Activated CD4-positive, alpha-beta T cell treated with anti-CD3 and anti-CD28 coated beads, Interleukin-2, amount 10 ng/mL, durations not matched to agents 24 days and 14 days (primary cell): ENCODE data around the gene CDO1. TPM values are rescaled to one million over a fixed set of nuclear protein-coding genes. Genes with fewer than 3 reads are reported as not detected.

Experiments
- DNase-seq: peaks from one replicate; pipeline ENCODE4 v3.0.0; 2022
- H3K27ac Mint-ChIP-seq: one replicate; pipeline ENCODE4 v1.8.0; 2022; ENCODE audit warnings: mild to moderate bottlenecking, mixed read lengths
- H3K27me3 Mint-ChIP-seq: one replicate; pipeline ENCODE4 v1.8.0; 2022; ENCODE audit warnings: mixed read lengths
- H3K36me3 Mint-ChIP-seq: one replicate; pipeline ENCODE4 v1.8.0; 2022; ENCODE audit warnings: low read depth, mild to moderate bottlenecking, mixed read lengths
- H3K4me1 Mint-ChIP-seq: one replicate; pipeline ENCODE4 v1.8.0; 2021; ENCODE audit warnings: mixed read lengths
- H3K4me3 Mint-ChIP-seq: one replicate; pipeline ENCODE4 v1.8.0; 2022; ENCODE audit warnings: mild to moderate bottlenecking, moderate library complexity, mixed read lengths
- H3K9me3 Mint-ChIP-seq: one replicate; pipeline ENCODE4 v1.8.0; 2021; ENCODE audit warnings: mixed read lengths
- intact Hi-C: fragments of 100-400 bp; cut with micrococcal nuclease; formaldehyde crosslinking; loops from one replicate; pipeline ENCODE4 v1.15.1; 2023
- total RNA-seq: library from RNA; stranded (reverse); gene quantifications from 2 replicates; pipeline ENCODE4 v1.2.3, GENCODE V29; 2022

The CDO1 gene
- 0.45 and 0.82 TPM in 2 replicates for total RNA-seq

DNA sequence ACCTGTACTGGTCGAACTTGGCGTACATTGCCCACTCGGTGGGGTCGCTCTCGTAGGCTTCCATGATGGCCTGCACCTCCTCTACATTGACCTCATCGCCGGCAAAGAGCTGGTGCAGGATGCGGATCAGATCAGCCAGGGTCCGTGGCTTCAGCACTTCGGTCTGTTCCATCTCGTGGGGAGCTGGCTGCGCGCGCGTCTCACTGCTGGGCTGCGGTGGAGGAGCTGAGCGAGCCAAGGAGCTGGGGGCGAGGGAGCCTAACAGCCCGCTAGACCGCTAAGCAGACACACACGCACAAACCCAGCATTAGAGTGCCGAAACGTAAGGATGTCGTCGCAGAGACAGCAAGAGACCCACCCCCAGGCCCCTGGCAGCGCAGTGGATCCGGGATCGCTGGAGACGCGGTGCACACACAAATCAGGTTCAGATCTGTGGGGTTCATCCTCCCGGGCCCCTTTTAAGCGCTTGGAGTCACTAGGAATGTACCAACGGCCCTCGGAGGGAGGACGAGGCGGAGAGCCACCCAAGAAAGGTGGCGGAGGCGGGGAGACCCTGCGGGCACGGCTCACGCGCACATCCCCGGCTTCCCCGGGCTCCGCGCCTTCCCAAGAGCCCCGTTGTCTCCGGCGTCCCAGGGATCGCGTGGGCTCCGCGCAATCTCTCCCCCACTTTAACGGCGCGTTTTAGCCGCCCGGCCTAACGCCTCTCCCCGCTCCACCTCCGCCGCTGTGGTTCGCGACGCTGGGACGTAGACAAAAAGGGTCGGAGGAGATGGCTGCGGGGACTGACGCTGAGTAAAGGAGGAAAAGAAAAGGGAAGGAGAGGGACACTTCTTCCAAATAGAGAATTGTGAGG is at the start of gene CDO1:
Gene CDO1, minus strand, starts transcription at position 434 of the 856 bp plus-strand sequence. Its CDS starts 262 bp downstream, at position 172.
- Mint-ChIP-seq H3K4me3 (peak within 1 kb of the TSS; percentile 78), H3K36me3 (no peaks in the 10 kb centered on the region), H3K27me3 (peaks cover 75% of the 10 kb centered on the region), H3K4me1 (peaks cover 22% of the 10 kb centered on the region), H3K27ac (no peak within 1 kb of the TSS), H3K9me3 (no peaks in the 10 kb centered on the region)
- DNase-seq = peak; percentile 77
- intact Hi-C loops = loop anchor here (2.0 to 10.0 kb wide), 3 partner anchors 146 to 758 kb away; partner anchors contain the start of genes LVRN and SEMA6A

GRCh38 chr5:115859378-115859777 is 42.9 kb upstream of the CDO1 start:
- Mint-ChIP-seq H3K9me3 (no peaks in the 10 kb centered on the region), H3K27ac (no peak overlapping the region), H3K4me3 (no peak overlapping the region), H3K36me3 (no peaks in the 10 kb centered on the region), H3K27me3 (no peaks in the 10 kb centered on the region), H3K4me1 (peaks cover 5% of the 10 kb centered on the region)
- intact Hi-C loops = no loop called here
- DNase-seq = no peak

GRCh38 chr5:115858396-115858795 is 41.9 kb upstream of the CDO1 start:
- H3K27ac Mint-ChIP-seq = no peak overlapping the region
- no peak for DNase-seq
- H3K4me3 Mint-ChIP-seq = no peak overlapping the region
- H3K4me1 Mint-ChIP-seq = peaks cover 5% of the 10 kb centered on the region
- intact Hi-C loops = no loop called here
- peaks cover 7% of the 10 kb centered on the region for H3K9me3 Mint-ChIP-seq
- H3K36me3 Mint-ChIP-seq = peaks cover 6% of the 10 kb centered on the region
- no peaks in the 10 kb centered on the region for H3K27me3 Mint-ChIP-seq

GRCh38 chr5:115857626-115858349 is 41.3 kb upstream of the CDO1 start:
- H3K4me3 Mint-ChIP-seq = no peak overlapping the region
- H3K36me3 Mint-ChIP-seq = peaks cover 7% of the 10 kb centered on the region
- peaks cover 10% of the 10 kb centered on the region for H3K9me3 Mint-ChIP-seq
- no peak for DNase-seq
- intact Hi-C loops = no loop called here
- no peak overlapping the region for H3K27ac Mint-ChIP-seq
- H3K27me3 Mint-ChIP-seq = no peaks in the 10 kb centered on the region
- H3K4me1 Mint-ChIP-seq = peaks cover 8% of the 10 kb centered on the region

GRCh38 chr5:115857057-115857479 is 40.6 kb upstream of the CDO1 start:
- Mint-ChIP-seq H3K27ac (no peak overlapping the region), H3K4me3 (no peak overlapping the region), H3K9me3 (peaks cover 10% of the 10 kb centered on the region), H3K27me3 (no peaks in the 10 kb centered on the region), H3K4me1 (peaks cover 8% of the 10 kb centered on the region), H3K36me3 (peaks cover 7% of the 10 kb centered on the region)
- intact Hi-C loops = no loop called here
- no peak for DNase-seq

DNA sequence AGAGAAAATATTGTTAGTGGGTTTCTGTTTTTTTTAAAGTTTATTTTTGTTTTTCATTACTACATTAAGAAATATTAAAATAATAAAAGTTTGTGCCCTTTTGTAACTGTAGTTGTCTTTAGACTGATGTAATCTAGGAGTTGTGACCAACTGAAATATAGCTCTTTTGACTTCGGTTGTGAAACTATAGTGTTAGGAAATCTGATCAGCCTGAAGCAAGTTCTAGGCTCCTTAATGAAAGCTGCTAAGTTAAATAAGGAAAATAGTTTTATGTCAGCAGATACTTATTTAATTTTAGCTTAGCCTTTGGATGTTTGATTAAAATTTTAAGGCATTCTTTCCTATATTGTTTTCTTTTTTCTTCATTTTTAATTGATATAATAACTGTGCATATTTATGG is 39.5 kb upstream of the CDO1 start:
- intact Hi-C loops = no loop called here
- Mint-ChIP-seq H3K27ac (no peak overlapping the region), H3K36me3 (peaks cover 7% of the 10 kb centered on the region), H3K4me1 (peaks cover 8% of the 10 kb centered on the region), H3K9me3 (peaks cover 10% of the 10 kb centered on the region), H3K4me3 (no peak overlapping the region), H3K27me3 (no peaks in the 10 kb centered on the region)
- DNase-seq = no peak

GRCh38 chr5:115854139-115854538 is 37.7 kb upstream of the CDO1 start:
- Mint-ChIP-seq H3K27ac (no peak overlapping the region), H3K9me3 (peaks cover 10% of the 10 kb centered on the region), H3K4me1 (peaks cover 15% of the 10 kb centered on the region), H3K27me3 (no peaks in the 10 kb centered on the region), H3K36me3 (peaks cover 7% of the 10 kb centered on the region), H3K4me3 (no peak overlapping the region)
- intact Hi-C loops = no loop called here
- no peak for DNase-seq

DNA sequence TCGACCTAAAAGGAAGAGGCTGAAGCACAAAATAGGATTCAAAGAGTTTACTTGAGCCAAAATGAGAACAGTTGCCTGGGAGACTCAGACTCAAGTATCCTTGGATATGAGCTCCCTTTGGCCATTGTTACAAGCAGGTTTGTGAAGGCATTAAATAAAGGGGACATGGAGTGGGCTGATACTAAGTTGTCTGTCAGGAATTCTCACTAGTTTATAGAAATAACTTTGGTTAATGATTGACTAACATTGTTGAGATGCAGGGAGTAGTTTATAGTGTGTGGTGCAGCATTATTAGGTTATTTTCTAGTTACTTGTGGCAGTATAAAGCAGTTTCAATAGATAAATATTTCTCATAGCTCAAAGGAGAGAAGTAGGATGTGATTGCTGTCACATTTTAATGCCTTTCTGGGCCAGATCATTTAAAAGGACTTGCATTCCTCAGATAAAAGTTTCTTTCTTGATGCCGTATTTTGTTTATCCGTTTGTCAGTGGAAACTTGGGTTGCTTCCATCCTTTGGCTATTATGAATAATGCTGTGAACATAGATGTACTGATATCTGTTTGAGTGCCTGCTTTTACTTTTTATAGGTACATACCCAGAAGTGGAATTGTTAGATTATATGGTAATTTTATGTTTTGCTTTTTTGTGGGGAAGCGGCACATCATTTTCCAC is 34.4 kb upstream of the CDO1 start:
- H3K4me3 Mint-ChIP-seq = no peak overlapping the region
- peaks cover 7% of the 10 kb centered on the region for H3K36me3 Mint-ChIP-seq
- no peak overlapping the region for H3K27ac Mint-ChIP-seq
- intact Hi-C loops = no loop called here
- H3K4me1 Mint-ChIP-seq = peaks cover 11% of the 10 kb centered on the region
- no peak for DNase-seq
- no peaks in the 10 kb centered on the region for H3K27me3 Mint-ChIP-seq
- H3K9me3 Mint-ChIP-seq = peaks cover 10% of the 10 kb centered on the region

DNA sequence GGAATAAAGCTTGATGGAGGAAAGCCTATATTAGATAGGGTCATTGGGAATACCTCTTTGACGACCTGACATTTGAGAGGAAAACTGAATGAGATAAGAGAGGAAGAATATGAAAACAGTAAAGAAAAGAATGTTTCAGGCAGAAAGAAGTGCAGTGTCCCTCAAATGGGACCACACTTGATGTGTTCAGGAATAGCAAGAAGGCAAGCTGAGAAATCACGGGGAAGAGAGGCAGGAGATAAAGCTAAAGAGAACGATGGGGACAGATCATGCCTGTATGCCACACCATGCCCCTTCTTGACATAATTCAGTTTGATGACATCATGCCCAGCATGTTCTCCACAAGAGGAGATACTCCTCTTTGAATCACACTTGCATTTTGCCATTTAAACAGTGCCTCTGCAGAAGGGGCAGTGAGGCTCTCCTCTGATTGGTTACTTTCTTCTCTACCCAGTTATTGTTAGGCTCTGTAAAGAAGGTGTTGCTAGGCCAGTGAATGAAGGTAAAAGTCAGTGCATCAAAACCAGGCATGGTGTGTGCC is 32.9 kb upstream of the CDO1 start:
- no peak overlapping the region for H3K4me3 Mint-ChIP-seq
- peaks cover 10% of the 10 kb centered on the region for H3K9me3 Mint-ChIP-seq
- no peak for DNase-seq
- H3K4me1 Mint-ChIP-seq = peaks cover 18% of the 10 kb centered on the region
- intact Hi-C loops = loop anchor here (10.0 kb wide), 1 partner anchor 675 kb away; no protein-coding TSS in a partner anchor
- H3K27me3 Mint-ChIP-seq = peaks cover 2% of the 10 kb centered on the region
- H3K36me3 Mint-ChIP-seq = peaks cover 7% of the 10 kb centered on the region
- no peak overlapping the region for H3K27ac Mint-ChIP-seq

GRCh38 chr5:115847290-115847689 is 30.8 kb upstream of the CDO1 start:
- H3K36me3 Mint-ChIP-seq = no peaks in the 10 kb centered on the region
- peaks cover 9% of the 10 kb centered on the region for H3K27me3 Mint-ChIP-seq
- no peak overlapping the region for H3K4me3 Mint-ChIP-seq
- H3K9me3 Mint-ChIP-seq = no peaks in the 10 kb centered on the region
- intact Hi-C loops = loop anchor here (10.0 kb wide), 1 partner anchor 672 kb away; no protein-coding TSS in a partner anchor
- DNase-seq = no peak
- H3K4me1 Mint-ChIP-seq = peaks cover 31% of the 10 kb centered on the region
- no peak overlapping the region for H3K27ac Mint-ChIP-seq

DNA sequence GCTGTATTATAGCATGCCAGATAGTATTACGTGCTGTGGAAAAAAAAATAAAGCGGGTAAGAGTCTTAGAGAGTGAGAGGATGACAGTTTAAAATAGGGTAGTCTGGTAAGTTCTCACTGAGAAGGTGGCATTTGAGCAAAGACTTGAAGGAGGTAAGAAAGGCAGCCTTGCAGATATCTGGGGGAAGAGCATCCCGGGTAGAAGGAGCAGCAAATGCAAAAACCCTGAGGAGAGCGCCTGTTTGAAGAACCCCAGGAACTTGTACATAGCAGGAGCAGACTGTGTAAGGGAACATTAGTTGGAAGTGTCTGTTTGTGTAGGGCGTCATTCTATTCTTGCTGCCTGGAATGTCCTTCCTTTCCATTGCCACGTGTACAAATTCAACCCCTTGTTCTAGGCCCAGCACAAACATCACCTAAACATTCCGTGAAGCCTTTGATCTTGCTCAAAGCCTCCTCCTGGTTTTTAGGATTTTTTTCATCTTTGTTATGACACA is 27.9 kb upstream of the CDO1 start:
- Mint-ChIP-seq H3K36me3 (peaks cover 7% of the 10 kb centered on the region), H3K27me3 (peaks cover 9% of the 10 kb centered on the region), H3K4me1 (peaks cover 39% of the 10 kb centered on the region), H3K4me3 (no peak overlapping the region), H3K9me3 (no peaks in the 10 kb centered on the region), H3K27ac (no peak overlapping the region)
- intact Hi-C loops = loop anchor here (5.0 to 10.0 kb wide), 3 partner anchors 547 to 670 kb away; partner anchors contain the start of gene CCDC112
- no peak for DNase-seq

DNA sequence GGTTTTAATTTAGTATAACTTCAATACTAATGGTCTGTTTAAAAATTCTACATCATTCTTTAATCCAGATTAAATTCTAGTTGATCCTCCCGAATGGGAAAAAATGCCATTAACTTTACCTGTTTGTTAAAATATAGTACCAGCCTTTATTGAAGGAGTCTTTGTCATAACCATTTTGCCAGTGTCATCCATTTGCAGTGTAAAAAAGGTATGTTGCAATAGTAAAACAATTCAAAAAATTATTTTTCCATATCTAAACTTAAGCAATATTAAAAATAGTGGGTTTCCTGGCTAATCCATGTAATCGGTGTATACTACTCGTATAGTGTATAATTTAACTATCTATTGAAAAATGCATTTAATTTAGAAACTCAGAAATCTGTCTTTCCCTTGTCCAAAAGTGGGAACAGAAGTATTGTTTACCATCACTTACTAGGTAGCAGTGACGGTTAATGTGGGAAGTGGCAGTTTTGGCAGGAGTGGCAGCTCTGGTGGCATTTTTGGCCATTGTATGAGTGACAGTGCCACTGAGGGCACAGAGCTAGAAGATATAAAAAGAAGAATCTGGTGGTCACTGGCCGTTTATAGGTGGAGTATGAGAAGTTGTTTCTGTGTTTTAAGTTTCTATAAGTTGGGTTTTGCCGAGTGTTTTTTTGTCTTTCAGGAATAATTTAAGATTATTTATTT is 27.1 kb upstream of the CDO1 start:
- no peak for DNase-seq
- H3K36me3 Mint-ChIP-seq = peaks cover 14% of the 10 kb centered on the region
- peak overlapping the region; percentile 98 for H3K4me3 Mint-ChIP-seq
- H3K27me3 Mint-ChIP-seq = peaks cover 9% of the 10 kb centered on the region
- no peaks in the 10 kb centered on the region for H3K9me3 Mint-ChIP-seq
- no peak overlapping the region for H3K27ac Mint-ChIP-seq
- H3K4me1 Mint-ChIP-seq = peaks cover 42% of the 10 kb centered on the region
- intact Hi-C loops = loop anchor here (5.0 to 10.0 kb wide), 3 partner anchors 546 to 669 kb away; partner anchors contain the start of gene CCDC112

- no peaks in the 10 kb centered on the region for H3K9me3 Mint-ChIP-seq
- H3K27me3 Mint-ChIP-seq = peaks cover 9% of the 10 kb centered on the region
- peaks cover 14% of the 10 kb centered on the region for H3K36me3 Mint-ChIP-seq
- DNase-seq = no peak
- peak overlapping the region; percentile 98 for H3K4me3 Mint-ChIP-seq
- intact Hi-C loops = loop anchor here (5.0 to 10.0 kb wide), 3 partner anchors 546 to 668 kb away; partner anchors contain the start of gene CCDC112
- H3K4me1 Mint-ChIP-seq = peaks cover 46% of the 10 kb centered on the region
- H3K27ac Mint-ChIP-seq = peak overlapping the region; percentile 92
Observed at GRCh38 chr5:115842952-115843351, 26.5 kb upstream of the CDO1 start.
